Posterior vena cava (tissue), 2 donors: Measurements from ENCODE around the gene DENND4A. TPM values are rescaled to one million over a fixed set of nuclear protein-coding genes. Genes with fewer than 3 reads are reported as not detected.
"Not testable (repeated sequence)": the region's sequence is repeated elsewhere in the genome, so short reads cannot be mapped to it uniquely, and the experiment has no call there.

Experiments
- DNase-seq: peaks from one replicate; pipeline ENCODE4 v3.0.0-alpha.2; 2020; ENCODE audit warnings: low spot score
- intact Hi-C, 2 donors: fragments of 100-400 bp; cut with DNase I; formaldehyde crosslinking; loops; one replicate each; pipeline versions ENCODE4 v1.14.1 to v1.14.2; 2022 to 2023
- total RNA-seq, 2 donors: library from RNA; stranded (reverse); fragmentation: NEBNext Ultra II Directional; extraction: Animal tissue kit (Norgen Biotek cat#: 25700); gene quantifications; one replicate each; pipeline ENCODE4 v1.2.1, GENCODE V29; 2021
- donor health status: DM: yes; HTN: yes; CAD: no.
- donor health status: DM: yes; HTN: yes; CAD: no.

The DENND4A gene
- total RNA-seq, 2 donors from 2014 or later = 28.6 to 30.1 TPM

- DNase-seq = no peak
- intact Hi-C loops = no loop called here
Observed at GRCh38 chr15:65822316-65822715, 30.2 kb upstream of the DENND4A start.

GRCh38 chr15:65821070-65821469, 29.0 kb upstream of the DENND4A start:
- DNase-seq = no peak
- intact Hi-C loops = no loop called here

- intact Hi-C loops = no loop called here
- DNase-seq = no peak
Observed at GRCh38 chr15:65819563-65819960, 27.5 kb upstream of the DENND4A start.

- no peak for DNase-seq
Observed at GRCh38 chr15:65818927-65819562, 27.0 kb upstream of the DENND4A start.

GRCh38 chr15:65816441-65816840, 24.3 kb upstream of the DENND4A start:
- no peak for DNase-seq
- intact Hi-C loops = no loop called here

More at GRCh38 chr15:65818927-65819562, 27.0 kb upstream of the DENND4A start:
- intact Hi-C loops = no loop called here

- intact Hi-C loops, DNase-seq: not testable (repeated sequence)
Observed at GRCh38 chr15:65816008-65816407, 23.9 kb upstream of the DENND4A start.

- intact Hi-C loops, DNase-seq: not testable (repeated sequence)
Observed at GRCh38 chr15:65814271-65814670, 22.2 kb upstream of the DENND4A start.

GRCh38 chr15:65812916-65813315, 20.8 kb upstream of the DENND4A start:
- intact Hi-C loops = no loop called here
- no peak for DNase-seq

GRCh38 chr15:65812467-65812866, 20.4 kb upstream of the DENND4A start:
- intact Hi-C loops = no loop called here
- DNase-seq = no peak

GRCh38 chr15:65811835-65812234, 19.7 kb upstream of the DENND4A start:
- DNase-seq = no peak
- intact Hi-C loops = no loop called here

GRCh38 chr15:65811011-65811733, 19.1 kb upstream of the DENND4A start:
- DNase-seq, intact Hi-C loops: not testable (repeated sequence)

GRCh38 chr15:65806397-65806796, 14.3 kb upstream of the DENND4A start:
- intact Hi-C loops = no loop called here
- no peak for DNase-seq

GRCh38 chr15:65805019-65805745, 13.1 kb upstream of the DENND4A start:
- DNase-seq = no peak
- intact Hi-C loops = no loop called here

GRCh38 chr15:65804252-65804931, 12.3 kb upstream of the DENND4A start:
- no peak for DNase-seq

GRCh38 chr15:65801229-65801805, 9.2 kb upstream of the DENND4A start:
- DNase-seq = no peak
- intact Hi-C loops = no loop called here

More at GRCh38 chr15:65804252-65804931, 12.3 kb upstream of the DENND4A start:
- intact Hi-C loops = no loop called here

- no peak for DNase-seq
- intact Hi-C loops = no loop called here
Observed at GRCh38 chr15:65796610-65797078, 4.6 kb upstream of the DENND4A start.

- DNase-seq = no peak
- intact Hi-C loops = no loop called here
Observed at GRCh38 chr15:65795663-65796216, 3.6 kb upstream of the DENND4A start.

GRCh38 chr15:65793818-65794104, 1.7 kb upstream of the DENND4A start:
- intact Hi-C loops = no loop called here

More at GRCh38 chr15:65793818-65794104, 1.7 kb upstream of the DENND4A start:
- no peak for DNase-seq
